Tibial artery (tissue), 4 donors: ENCODE measurements around the gene TMEM44.
A peak's percentile ranks its signal among the peaks of the same experiment; 100 is the strongest.

Experiments
- DNase-seq, 2 donors: peaks; one replicate each; pipeline ENCODE4 v3.0.0-alpha.2; 2019
- H3K27ac ChIP-seq, 2 donors: fragments of 200-600 bp; sonication (generic) in 1 of 2; 1 replicate in 1 of 2; 2 replicates in 1 of 2; pipeline ENCODE4 v1.5.1; 2018 to 2019; ENCODE audit warnings: mild to moderate bottlenecking in 1 of 2
- H3K27me3 ChIP-seq, 2 donors: fragments of 200-600 bp; sonication (generic) in 1 of 2; one replicate each; pipeline versions ENCODE4 v1.5.1 to v1.6.0; 2016 to 2019
- H3K36me3 ChIP-seq, 3 donors: fragments of 200-600 bp; sonication (generic) in 2 of 3; one replicate each; pipeline ENCODE4 v1.5.1; 2016 to 2019; ENCODE audit warnings: mild to moderate bottlenecking in 2 of 3
- H3K4me1 ChIP-seq, 4 donors: fragments of 200-600 bp; sonication (generic) in 2 of 4; 1 replicate in 3 of 4; 2 replicates in 1 of 4; pipeline ENCODE4 v1.5.1; 2016 to 2019
- H3K4me3 ChIP-seq, 2 donors: fragments of 200-600 bp; sonication (generic) in 1 of 2; 1 replicate in 1 of 2; 2 replicates in 1 of 2; pipeline ENCODE4 v1.5.1; 2018 to 2019; ENCODE audit warnings: mild to moderate bottlenecking in 2 of 2
- H3K9me3 ChIP-seq, 3 donors: fragments of 200-600 bp; sonication (generic) in 1 of 3; one replicate each; pipeline ENCODE4 v1.5.1; 2016 to 2019
- intact Hi-C: fragments of 100-400 bp; cut with DNase I; formaldehyde crosslinking; loops from one replicate; pipeline ENCODE4 v1.15.0; 2023; ENCODE audit warnings: low total_unique reads
- TF ChIP-seq, protein P1 (sequence below), 2 experiments: fragments of 200-600 bp in 1 of 2; fragments of 450-650 bp in 1 of 2; IDR thresholded peaks; one replicate each; pipeline ENCODE4 v1.5.1; 2017 to 2019; ENCODE audit warnings: antibody characterized with exemption in 2 of 2, mild to moderate bottlenecking in 1 of 2, moderate library complexity in 1 of 2

The TMEM44 gene

DNA sequence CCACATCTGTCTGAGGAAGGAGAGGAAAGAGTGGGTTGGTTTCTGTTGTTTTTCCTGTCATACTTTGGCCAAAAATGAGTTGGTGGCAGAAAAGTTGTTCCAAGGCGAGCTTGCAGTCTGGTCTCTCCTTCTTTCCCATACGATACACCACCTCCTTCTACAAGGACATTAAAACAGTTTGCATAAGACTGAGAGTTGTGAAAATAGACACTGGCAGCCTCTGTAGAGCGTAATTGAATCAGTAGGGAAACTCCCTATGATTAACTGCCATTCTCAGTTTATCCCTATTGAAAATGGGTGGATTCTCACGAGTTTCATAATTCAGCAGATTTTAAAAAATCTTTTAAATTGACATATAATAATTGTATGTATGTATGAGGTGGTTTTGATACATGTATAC lies 42.5 kb upstream of the TMEM44 start:
- Histone ChIP-seq H3K27ac (peak overlapping the region in 1 of 2 donors; percentile 16), H3K4me1 (peaks cover 0 to 16% (median 8%) of the 10 kb centered on the region in 4 donors), H3K9me3 (no peaks in the 10 kb centered on the region), H3K4me3 (no peak overlapping the region), H3K36me3 (no peaks in the 10 kb centered on the region), H3K27me3 (peaks cover 0 to 5% of the 10 kb centered on the region in 2 donors)
- intact Hi-C loops, result no loop called here
- TF ChIP-seq, protein P1, sequence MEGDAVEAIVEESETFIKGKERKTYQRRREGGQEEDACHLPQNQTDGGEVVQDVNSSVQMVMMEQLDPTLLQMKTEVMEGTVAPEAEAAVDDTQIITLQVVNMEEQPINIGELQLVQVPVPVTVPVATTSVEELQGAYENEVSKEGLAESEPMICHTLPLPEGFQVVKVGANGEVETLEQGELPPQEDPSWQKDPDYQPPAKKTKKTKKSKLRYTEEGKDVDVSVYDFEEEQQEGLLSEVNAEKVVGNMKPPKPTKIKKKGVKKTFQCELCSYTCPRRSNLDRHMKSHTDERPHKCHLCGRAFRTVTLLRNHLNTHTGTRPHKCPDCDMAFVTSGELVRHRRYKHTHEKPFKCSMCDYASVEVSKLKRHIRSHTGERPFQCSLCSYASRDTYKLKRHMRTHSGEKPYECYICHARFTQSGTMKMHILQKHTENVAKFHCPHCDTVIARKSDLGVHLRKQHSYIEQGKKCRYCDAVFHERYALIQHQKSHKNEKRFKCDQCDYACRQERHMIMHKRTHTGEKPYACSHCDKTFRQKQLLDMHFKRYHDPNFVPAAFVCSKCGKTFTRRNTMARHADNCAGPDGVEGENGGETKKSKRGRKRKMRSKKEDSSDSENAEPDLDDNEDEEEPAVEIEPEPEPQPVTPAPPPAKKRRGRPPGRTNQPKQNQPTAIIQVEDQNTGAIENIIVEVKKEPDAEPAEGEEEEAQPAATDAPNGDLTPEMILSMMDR (IDR thresholded peaks at IDR 0.05), result no peak
- no peak for DNase-seq

GRCh38 chr3:194675081-194675640 lies 41.9 kb upstream of the TMEM44 start:
- intact Hi-C loops, result no loop called here
- peak overlapping the region in 1 of 2 donors; percentile 16 for H3K27ac ChIP-seq

GRCh38 chr3:194673761-194674160 lies 40.5 kb upstream of the TMEM44 start:
- H3K9me3 ChIP-seq, result no peaks in the 10 kb centered on the region
- peaks cover 0 to 5% of the 10 kb centered on the region in 2 donors for H3K27me3 ChIP-seq
- no peak overlapping the region for H3K27ac ChIP-seq
- H3K36me3 ChIP-seq, result peaks cover 0 to 12% (median 1%) of the 10 kb centered on the region in 3 donors
- intact Hi-C loops, result loop anchor here (2.0 kb wide), 1 partner anchor 1081 kb away; the partner anchor contains the start of gene OPA1
- peaks cover 0 to 24% (median 13%) of the 10 kb centered on the region in 4 donors for H3K4me1 ChIP-seq
- DNase-seq, result no peak
- H3K4me3 ChIP-seq, result no peak overlapping the region
- TF ChIP-seq, protein P1 (IDR thresholded peaks at IDR 0.05), result no peak

More at GRCh38 chr3:194675081-194675640, 41.9 kb upstream of the TMEM44 start:
- peaks cover 0 to 5% of the 10 kb centered on the region in 2 donors for H3K27me3 ChIP-seq
- peaks cover 0 to 21% (median 13%) of the 10 kb centered on the region in 4 donors for H3K4me1 ChIP-seq
- H3K4me3 ChIP-seq, result no peak overlapping the region
- TF ChIP-seq, protein P1 (IDR thresholded peaks at IDR 0.05), result no peak
- DNase-seq, result no peak
- no peaks in the 10 kb centered on the region for H3K36me3 ChIP-seq
- H3K9me3 ChIP-seq, result no peaks in the 10 kb centered on the region

DNA sequence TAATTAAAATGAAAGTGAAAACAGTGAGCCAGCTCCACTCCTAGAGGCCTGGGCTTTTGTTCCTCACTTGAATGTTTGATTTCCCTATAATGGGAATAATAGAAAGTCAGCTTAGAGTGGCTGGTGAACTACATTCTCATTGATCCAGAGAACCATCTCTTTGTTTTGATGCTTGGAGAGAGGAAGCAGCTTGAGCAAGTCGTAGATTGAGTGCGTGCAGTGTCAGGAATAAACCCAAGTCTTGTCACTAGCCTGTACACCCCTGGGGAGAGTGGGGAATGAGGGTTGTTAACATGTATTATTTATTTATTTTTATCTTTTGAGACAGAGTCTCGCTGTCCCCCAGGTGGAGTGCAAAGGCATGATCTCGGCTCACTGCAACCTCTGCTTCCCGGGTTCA lies 39.7 kb upstream of the TMEM44 start:
- intact Hi-C loops, result loop anchor here (2.0 kb wide), 1 partner anchor 1080 kb away; the partner anchor contains the start of gene OPA1
- H3K4me1 ChIP-seq, result peaks cover 0 to 24% (median 13%) of the 10 kb centered on the region in 4 donors

GRCh38 chr3:194671900-194672808 lies 38.9 kb upstream of the TMEM44 start, which contains the start of gene LSG1:
Gene LSG1 (minus strand): TSS chr3:194672191. CDS start chr3:194672162, 29 bp downstream.
- H3K4me1 ChIP-seq, result peaks cover 0 to 24% (median 13%) of the 10 kb centered on the region in 4 donors
- TF ChIP-seq, protein P1 (IDR thresholded peaks at IDR 0.05), result no peak
- H3K4me3 ChIP-seq, result peak within 1 kb of the TSS; percentile 66 to 91
- DNase-seq, result peak; percentile 89 to 93
- H3K36me3 ChIP-seq, result peaks cover 0 to 15% (median 4%) of the 10 kb centered on the region in 3 donors
- H3K9me3 ChIP-seq, result no peaks in the 10 kb centered on the region
- intact Hi-C loops, result loop anchor here (2.0 kb wide), 1 partner anchor 1079 kb away; the partner anchor contains the start of gene OPA1
- peaks cover 0 to 5% of the 10 kb centered on the region in 2 donors for H3K27me3 ChIP-seq
- peak within 1 kb of the TSS; percentile 90 for H3K27ac ChIP-seq

More for the DNA sequence above, 39.7 kb upstream of the TMEM44 start:
- no peaks in the 10 kb centered on the region for H3K9me3 ChIP-seq
- H3K27me3 ChIP-seq, result peaks cover 0 to 5% of the 10 kb centered on the region in 2 donors
- TF ChIP-seq, protein P1 (IDR thresholded peaks at IDR 0.05), result no peak
- DNase-seq, result no peak
- peak overlapping the region; percentile 90 for H3K27ac ChIP-seq
- peak overlapping the region; percentile 66 to 91 for H3K4me3 ChIP-seq
- H3K36me3 ChIP-seq, result peaks cover 0 to 14% (median 4%) of the 10 kb centered on the region in 3 donors
